K562 (cell line): ENCODE measurements around the gene LRRC47. TPM values are rescaled to one million over a fixed set of nuclear protein-coding genes. Genes with fewer than 3 reads are reported as not detected.

Experiments used
- ATAC-seq: fragments of 200-7000 bp; cut with Tn5 transposase; 3 replicates; pipeline ENCODE4 v1.9.1; 2020; ENCODE audit warnings: moderate library complexity
- BruUV-seq: library from RNA; stranded (reverse); fragments of 400-500 nt; replicated peaks from 2 replicates; lab custom pipeline; 2021; lab: Mats Ljungman, UMichigan
- CTCF ChIA-PET: fragments of 300-600 bp; formaldehyde crosslinking; extraction: SDS; loops from one replicate; lab custom pipeline; 2021; ENCODE audit warnings: low intra/inter-chr PET ratio; lab: Yijun Ruan, JAX
- POLR2A ChIA-PET: fragments of 300-600, 350-650 bp; sonication (Branson Sonifier 250); formaldehyde crosslinking; extraction: SDS; loops from one replicate; lab custom pipeline; 2021; ENCODE audit warnings: antibody characterized with exemption, inconsistent platforms; lab: Yijun Ruan, JAX
- DNase-seq, 4 experiments: peaks; one replicate each; pipeline versions ENCODE4 v3.0.0 to v3.0.0-alpha.2; 2011 to 2018; ENCODE audit warnings: low spot score in 3 of 4, mixed read lengths in 3 of 4; ENCODE audit errors: extremely low read depth in 1 of 4
- FAIRE-seq: peaks from 2 replicates; lab custom pipeline; 2011; peaks lifted over from hg19 to GRCh38; lab: Jason Lieb, UNC
- H2AFZ ChIP-seq: 2 replicates; pipeline ENCODE4 v1.6.0; 2011; ENCODE audit warnings: low read depth, low read length, control low read depth, inconsistent platforms
- H3K27ac ChIP-seq: fragments of 200-600 bp; 3 replicates; pipeline ENCODE4 v1.8.0; 2011; ENCODE audit warnings: low read depth, mild to moderate bottlenecking, control low read depth, inconsistent platforms, low read length, moderate library complexity, mixed read lengths; ENCODE audit errors: extremely low read depth
- H3K27me3 ChIP-seq, 2 experiments: fragments of 300-600 bp in 1 of 2; 2 replicates in 1 of 2; 3 replicates in 1 of 2; pipeline versions ENCODE4 v1.6.0 to v1.8.0; 2011; ENCODE audit warnings: inconsistent platforms in 2 of 2, low read length in 2 of 2, mild to moderate bottlenecking in 1 of 2, mixed read lengths in 1 of 2, moderate library complexity in 1 of 2; ENCODE audit not compliant: control insufficient read depth in 2 of 2, insufficient read depth in 2 of 2
- H3K36me3 ChIP-seq: fragments of 300-600 bp; 3 replicates; pipeline ENCODE4 v1.8.0; 2011; ENCODE audit warnings: mild to moderate bottlenecking, low read length, inconsistent platforms; ENCODE audit not compliant: control insufficient read depth, insufficient read depth
- H3K4me1 ChIP-seq, 2 experiments: fragments of 200-600 bp in 1 of 2; replicated peaks in 1 of 2; 2 replicates in 1 of 2; 3 replicates in 1 of 2; pipeline versions ENCODE4 v1.5.1 to v1.8.0; 2011; ENCODE audit warnings: inconsistent platforms in 2 of 2, low read length in 2 of 2, mild to moderate bottlenecking in 1 of 2, mixed read lengths in 1 of 2, moderate library complexity in 1 of 2; ENCODE audit not compliant: control insufficient read depth in 2 of 2, insufficient read depth in 2 of 2
- H3K4me2 ChIP-seq: 2 replicates; pipeline ENCODE4 v1.6.1; 2011; ENCODE audit warnings: low read length, control low read depth, inconsistent platforms, mixed read lengths; ENCODE audit not compliant: insufficient read depth
- H3K4me3 ChIP-seq: fragments of 200-600 bp; sonication (generic), shearing (Covaris generic); 2 replicates; pipeline ENCODE4 v1.5.1; 2016; ENCODE audit warnings: control low read depth, inconsistent platforms
- H3K79me2 ChIP-seq: fragments of 200-600 bp; 3 replicates; pipeline ENCODE4 v1.8.0; 2011; ENCODE audit warnings: low read length, inconsistent platforms; ENCODE audit not compliant: control insufficient read depth, insufficient read depth
- H3K9ac ChIP-seq, 2 experiments: 2 replicates each; pipeline versions ENCODE4 v1.6.0 to v1.6.1; 2011; ENCODE audit warnings: low read depth in 2 of 2, low read length in 2 of 2, control low read depth in 1 of 2, inconsistent platforms in 1 of 2, mild to moderate bottlenecking in 1 of 2, mixed read lengths in 1 of 2; ENCODE audit not compliant: insufficient read depth in 1 of 2
- H3K9me1 ChIP-seq: one replicate; pipeline ENCODE4 v1.6.0; 2011; ENCODE audit warnings: inconsistent platforms, mild to moderate bottlenecking, low read length, moderate library complexity; ENCODE audit not compliant: control insufficient read depth, insufficient read depth
- H3K9me3 ChIP-seq: replicated peaks from 2 replicates; pipeline ENCODE4 v1.5.1; 2011; ENCODE audit warnings: low read depth, low read length, inconsistent platforms; ENCODE audit not compliant: control insufficient read depth, insufficient read depth
- H4K20me1 ChIP-seq: replicated peaks from 2 replicates; pipeline ENCODE4 v1.6.1; 2011; ENCODE audit warnings: low read length, inconsistent platforms, mixed read lengths; ENCODE audit not compliant: control insufficient read depth, insufficient read depth
- BDP1 ChIP-seq: IDR thresholded peaks from 3 replicates; pipeline ENCODE4 v1.6.1; 2011; ENCODE audit not compliant: insufficient read length, insufficient read depth
- DPF2 ChIP-seq: fragments of 450-650 bp; IDR thresholded peaks from 2 replicates; pipeline ENCODE4 v1.6.1; 2016
- E2F1 ChIP-seq: sonication (generic); formaldehyde crosslinking; IDR thresholded peaks from 2 replicates; pipeline ENCODE4 v1.8.1; 2023; ENCODE audit warnings: mild to moderate bottlenecking, missing genetic modification reagents, moderate library complexity
- MAX ChIP-seq: sonication (generic); formaldehyde crosslinking; IDR thresholded peaks from 2 replicates; pipeline ENCODE4 v1.9.0; 2022; ENCODE audit warnings: mild to moderate bottlenecking, missing genetic modification reagents
- NR2C2 ChIP-seq, 2 experiments: fragments of 200-800 bp in 1 of 2; sonication (Bioruptor generic) in 1 of 2; sonication (generic) in 1 of 2; formaldehyde crosslinking in 1 of 2; IDR thresholded peaks; 2 replicates each; pipeline versions ENCODE4 v1.6.1 to v1.8.0; 2016 to 2022; ENCODE audit warnings: mild to moderate bottlenecking in 1 of 2, missing compliant biosample characterization in 1 of 2, missing genetic modification characterization in 1 of 2, missing genetic modification reagents in 1 of 2
- RBM15 ChIP-seq: fragments of 200-400 bp; formaldehyde crosslinking; IDR thresholded peaks from 2 replicates; pipeline ENCODE4 v1.6.1; 2018; ENCODE audit warnings: mild to moderate bottlenecking, low read length, moderate library complexity; ENCODE audit not compliant: insufficient read depth
- SETDB1 ChIP-seq: IDR thresholded peaks from one replicate; pipeline ENCODE4 v1.6.1; 2012; ENCODE audit warnings: low read length, control low read depth, inconsistent platforms
- SP1 ChIP-seq: sonication (generic); formaldehyde crosslinking; IDR thresholded peaks from 2 replicates; pipeline ENCODE4 v1.8.1; 2022; ENCODE audit warnings: mild to moderate bottlenecking, missing genetic modification reagents
- SRSF1 ChIP-seq: fragments of 200-400 bp; formaldehyde crosslinking; IDR thresholded peaks from 2 replicates; pipeline ENCODE4 v1.6.1; 2017; ENCODE audit warnings: mild to moderate bottlenecking, low read depth, low read length, moderate library complexity
- XRCC3 ChIP-seq: fragments of 450-650 bp; IDR thresholded peaks from 2 replicates; pipeline ENCODE4 v1.6.1; 2017; ENCODE audit warnings: mild to moderate bottlenecking, moderate library complexity
- ZEB2 ChIP-seq: fragments of 450-650 bp; IDR thresholded peaks from 2 replicates; pipeline ENCODE4 v1.6.1; 2016
- ZNF512 ChIP-seq: IDR thresholded peaks from 2 replicates; pipeline ENCODE4 v1.6.1; 2016; ENCODE audit warnings: missing genetic modification characterization, missing compliant biosample characterization
- ZNF695 ChIP-seq: fragments of 450-650 bp; formaldehyde crosslinking; IDR thresholded peaks from 2 replicates; pipeline ENCODE4 v1.4.0; 2020; ENCODE audit warnings: mild to moderate bottlenecking, moderate library complexity
- WGBS: fragments of 100-300 bp; shearing (Covaris generic); methylation state at CpG from one replicate; pipeline ENCODE4 v1.1.6; 2016; ENCODE audit warnings: low coverage, mixed read lengths; ENCODE audit not compliant: insufficient coverage; ENCODE audit errors: missing lambda C conversion rate; 5-methylcytosine and 5-hydroxymethylcytosine counted together
- in situ Hi-C: fragments of 300-500 bp; cut with MboI; formaldehyde crosslinking; loops from 4 replicates; pipeline ENCODE4 v1.15.0; 2018; ENCODE audit warnings: inconsistent platforms, mixed read lengths
- intact Hi-C: fragments of 100-400 bp; cut with micrococcal nuclease; formaldehyde crosslinking; loops from 2 replicates; pipeline ENCODE4 v1.14.2; 2022
- polyA plus RNA-seq, 8 experiments: library from polyadenylated mRNA; depleted of rRNA in 4 of 8; stranded (reverse) in 5 of 8; unstranded in 3 of 8; fragments of >200 nt; fragmentation: Nextera tagmentation in 2 of 8; fragmentation: Illumina TruSeq in 1 of 8; extraction: Ambion mirVana in 2 of 8; extraction: Trizol in 1 of 8; gene quantifications; 2 replicates each; pipeline versions ENCODE4 v1.2.1 to v1.2.3, GENCODE V29; 2011 to 2014; ENCODE audit warnings: inconsistent platforms in 1 of 8, missing spikeins in 1 of 8
- total RNA-seq, 7 experiments: library from RNA; depleted of rRNA in 6 of 7; stranded (reverse); fragments of >200 nt in 6 of 7; fragmentation: Illumina TruSeq in 2 of 7; extraction: Trizol in 2 of 7; gene quantifications; 2 replicates each; pipeline versions ENCODE4 v1.2.1 to v1.2.3, GENCODE V29; 2011 to 2021; ENCODE audit warnings: low replicate concordance in 1 of 7

LRRC47 gene
- total and polyA plus RNA-seq, 9 of the 15 experiments (the other 6 are each of a cell fraction or from before 2014, with no cell fraction given), result 4.6 to 68.0 (median 35.9) TPM

- POLR2A ChIA-PET, result interaction anchor here (1.5 kb wide), 1 partner anchor 20 kb away, joined by 6 read pairs; no protein-coding TSS in a partner anchor
- DNase-seq (no peak), FAIRE-seq (no peak), ATAC-seq (no peak)
- Histone ChIP-seq H3K9me3 (no peaks in the 10 kb centered on the region), H3K4me1 (peaks cover 35 to 57% of the 10 kb centered on the region in 2 experiments), H3K9me1 (peaks cover 9% of the 10 kb centered on the region), H3K27me3 (no peaks in the 10 kb centered on the region; a peak in 1 of 5 replicates), H3K36me3 (peaks cover 22% of the 10 kb centered on the region; the same call in 2 of the 3 replicates), H4K20me1 (peaks cover 12% of the 10 kb centered on the region; the same call in 1 of the 2 replicates), H3K79me2 (peaks cover 29% of the 10 kb centered on the region), H3K9ac (0 out of 4 replicates have a peak overlapping the region, but pooled peaks of 1 of the 2 experiments have one; percentile 8), H2AFZ (peak overlapping the region; percentile 51), H3K27ac (no peak overlapping the region), H3K4me2 (peak overlapping the region; percentile 87), H3K4me3 (peak overlapping the region; percentile 72)
- in situ Hi-C loops (no loop called here), intact Hi-C loops (loop anchor here (2.0 kb wide), 1 partner anchor 27 kb away; no protein-coding TSS in a partner anchor)
- 37% methylated on average over 13 of the region's 13 CpGs for WGBS
- TF ChIP-seq MAX, result 0 out of 2 replicates have a peak, but pooled peaks have one; percentile 15
- TF ChIP-seq SP1 (CRISPR knock-in tag), result no peak
- no TSS peak for BruUV-seq
- CTCF ChIA-PET, result no interaction called here
Measured at GRCh38 chr1:3747903-3748302, 48.4 kb downstream of the LRRC47 start.

- CTCF ChIA-PET, result no interaction called here
- peak overlapping the region; percentile 51 for H2AFZ ChIP-seq
- TF ChIP-seq RBM15 (no peak), SRSF1 (no peak), BDP1 (no peak), NR2C2 (CRISPR knock-in tag; IDR thresholded peaks at IDR 0.05) (no peak), NR2C2 (tag; IDR thresholded peaks at IDR 0.05) (peak; percentile 90), ZNF512 (tag) (peak; percentile 49; the same call in 1 of the 2 replicates), E2F1 (no peak), ZNF695 (no peak), ZEB2 (peak; percentile 75), XRCC3 (no peak), SETDB1 (no peak), DPF2 (0 out of 2 replicates have a peak, but pooled peaks have one; percentile 16)
Measured at GRCh38 chr1:3747522-3747848, 48.8 kb downstream of the LRRC47 start.

More at GRCh38 chr1:3747522-3747848, 48.8 kb downstream of the LRRC47 start:
- H3K27ac ChIP-seq, result no peak overlapping the region
- in situ Hi-C loops (no loop called here), intact Hi-C loops (loop anchor here (2.0 kb wide), 1 partner anchor 27 kb away; no protein-coding TSS in a partner anchor)
- H3K4me1 ChIP-seq, result peaks cover 35 to 56% of the 10 kb centered on the region in 2 experiments
- 13% methylated on average over 6 of the region's 6 CpGs for WGBS
- DNase-seq, result no peak
- peaks cover 26% of the 10 kb centered on the region; the same call in 2 of the 3 replicates for H3K36me3 ChIP-seq
- ATAC-seq, result no peak
- no peak for FAIRE-seq
- BruUV-seq, result no TSS peak
- peak overlapping the region; percentile 34 to 95; a peak in 3 of 4 replicates for H3K9ac ChIP-seq
- H3K4me3 ChIP-seq, result peak overlapping the region; percentile 72
- no peaks in the 10 kb centered on the region for H3K9me3 ChIP-seq
- H4K20me1 ChIP-seq, result peaks cover 12% of the 10 kb centered on the region; the same call in 1 of the 2 replicates
- H3K79me2 ChIP-seq, result peaks cover 29% of the 10 kb centered on the region
- H3K4me2 ChIP-seq, result peak overlapping the region; percentile 87
- POLR2A ChIA-PET, result no interaction called here
- peaks cover 9% of the 10 kb centered on the region for H3K9me1 ChIP-seq
- H3K27me3 ChIP-seq, result no peaks in the 10 kb centered on the region; a peak in 1 of 5 replicates
